Astrocyte of the spinal cord (primary cell): ENCODE results near the gene TRIM66.

ENCODE experiments used
- DNase-seq: peaks from one replicate; pipeline ENCODE4 v3.0.0; 2011; ENCODE audit warnings: low read depth, low spot score
- H3K4me3 ChIP-seq: 2 replicates; pipeline ENCODE4 v1.5.1; 2011; ENCODE audit warnings: low read depth, mild to moderate bottlenecking, low read length, moderate library complexity
- in situ Hi-C: cut with HindIII; loops from 2 replicates; pipeline ENCODE4 v1.10.0; 2017; ENCODE audit warnings: low sequenced_read_pairs
- TF ChIP-seq, protein P1 (sequence below): IDR thresholded peaks from 2 replicates; pipeline ENCODE4 v1.5.1; 2012; ENCODE audit warnings: low read depth, mild to moderate bottlenecking, low read length, inconsistent platforms

Gene TRIM66

GRCh38 chr11:8682303-8683114 lies at the start of gene TRIM66, which contains the start of gene RPL27A:
Gene TRIM66, minus strand, starts transcription at chr11:8682665. Its CDS starts 10,391 bp downstream, at chr11:8672274.
Gene RPL27A, plus strand, starts transcription at chr11:8682792. Its CDS starts 22 bp downstream, at chr11:8682814.
- H3K4me3 ChIP-seq: peak within 1 kb of the TSS; percentile 98
- in situ Hi-C loops: no loop called here
- DNase-seq: peak; percentile 97
- TF ChIP-seq, protein P1, sequence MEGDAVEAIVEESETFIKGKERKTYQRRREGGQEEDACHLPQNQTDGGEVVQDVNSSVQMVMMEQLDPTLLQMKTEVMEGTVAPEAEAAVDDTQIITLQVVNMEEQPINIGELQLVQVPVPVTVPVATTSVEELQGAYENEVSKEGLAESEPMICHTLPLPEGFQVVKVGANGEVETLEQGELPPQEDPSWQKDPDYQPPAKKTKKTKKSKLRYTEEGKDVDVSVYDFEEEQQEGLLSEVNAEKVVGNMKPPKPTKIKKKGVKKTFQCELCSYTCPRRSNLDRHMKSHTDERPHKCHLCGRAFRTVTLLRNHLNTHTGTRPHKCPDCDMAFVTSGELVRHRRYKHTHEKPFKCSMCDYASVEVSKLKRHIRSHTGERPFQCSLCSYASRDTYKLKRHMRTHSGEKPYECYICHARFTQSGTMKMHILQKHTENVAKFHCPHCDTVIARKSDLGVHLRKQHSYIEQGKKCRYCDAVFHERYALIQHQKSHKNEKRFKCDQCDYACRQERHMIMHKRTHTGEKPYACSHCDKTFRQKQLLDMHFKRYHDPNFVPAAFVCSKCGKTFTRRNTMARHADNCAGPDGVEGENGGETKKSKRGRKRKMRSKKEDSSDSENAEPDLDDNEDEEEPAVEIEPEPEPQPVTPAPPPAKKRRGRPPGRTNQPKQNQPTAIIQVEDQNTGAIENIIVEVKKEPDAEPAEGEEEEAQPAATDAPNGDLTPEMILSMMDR: no peak

- DNase-seq: no peak
- in situ Hi-C loops: no loop called here
- H3K4me3 ChIP-seq: no peak overlapping the region
- TF ChIP-seq, protein P1: no peak
Observed at GRCh38 chr11:8731647-8732323, 49.3 kb upstream of the TRIM66 start.

- DNase-seq: no peak
- H3K4me3 ChIP-seq: no peak overlapping the region
- in situ Hi-C loops: no loop called here
- TF ChIP-seq, protein P1: no peak
Observed at GRCh38 chr11:8730697-8731020, 48.2 kb upstream of the TRIM66 start.

GRCh38 chr11:8729837-8730696 lies 47.6 kb upstream of the TRIM66 start:
- no peak for DNase-seq
- TF ChIP-seq, protein P1: no peak
- H3K4me3 ChIP-seq: no peak overlapping the region
- in situ Hi-C loops: no loop called here

GRCh38 chr11:8729067-8729466 lies 46.6 kb upstream of the TRIM66 start:
- H3K4me3 ChIP-seq: no peak overlapping the region
- in situ Hi-C loops: no loop called here
- DNase-seq: no peak
- TF ChIP-seq, protein P1: no peak

GRCh38 chr11:8728563-8728962 lies 46.1 kb upstream of the TRIM66 start:
- TF ChIP-seq, protein P1: no peak
- no peak overlapping the region for H3K4me3 ChIP-seq
- peak; percentile 71 for DNase-seq
- in situ Hi-C loops: no loop called here
